VCaP (cell line): ENCODE results near the gene ALDH1A3.

Experiments used
- H3K27ac ChIP-seq: fragments of 450-650 bp; 2 replicates; pipeline ENCODE4 v1.5.1; 2017
- CTCF ChIP-seq: fragments of 450-650 bp; conservative IDR thresholded peaks from 2 replicates; pipeline ENCODE4 v1.5.1; 2017; ENCODE audit warnings: mild to moderate bottlenecking, moderate library complexity

ALDH1A3 gene

GRCh38 chr15:100919481-100920405 is 40.1 kb downstream of the ALDH1A3 start:
- TF ChIP-seq CTCF = peak; percentile 57
- H3K27ac ChIP-seq = peak overlapping the region; percentile 83; the same call in 1 of the 2 replicates

- no peak overlapping the region for H3K27ac ChIP-seq
- TF ChIP-seq CTCF = no peak
Observed at GRCh38 chr15:100920516-100921135, 41.0 kb downstream of the ALDH1A3 start.

DNA sequence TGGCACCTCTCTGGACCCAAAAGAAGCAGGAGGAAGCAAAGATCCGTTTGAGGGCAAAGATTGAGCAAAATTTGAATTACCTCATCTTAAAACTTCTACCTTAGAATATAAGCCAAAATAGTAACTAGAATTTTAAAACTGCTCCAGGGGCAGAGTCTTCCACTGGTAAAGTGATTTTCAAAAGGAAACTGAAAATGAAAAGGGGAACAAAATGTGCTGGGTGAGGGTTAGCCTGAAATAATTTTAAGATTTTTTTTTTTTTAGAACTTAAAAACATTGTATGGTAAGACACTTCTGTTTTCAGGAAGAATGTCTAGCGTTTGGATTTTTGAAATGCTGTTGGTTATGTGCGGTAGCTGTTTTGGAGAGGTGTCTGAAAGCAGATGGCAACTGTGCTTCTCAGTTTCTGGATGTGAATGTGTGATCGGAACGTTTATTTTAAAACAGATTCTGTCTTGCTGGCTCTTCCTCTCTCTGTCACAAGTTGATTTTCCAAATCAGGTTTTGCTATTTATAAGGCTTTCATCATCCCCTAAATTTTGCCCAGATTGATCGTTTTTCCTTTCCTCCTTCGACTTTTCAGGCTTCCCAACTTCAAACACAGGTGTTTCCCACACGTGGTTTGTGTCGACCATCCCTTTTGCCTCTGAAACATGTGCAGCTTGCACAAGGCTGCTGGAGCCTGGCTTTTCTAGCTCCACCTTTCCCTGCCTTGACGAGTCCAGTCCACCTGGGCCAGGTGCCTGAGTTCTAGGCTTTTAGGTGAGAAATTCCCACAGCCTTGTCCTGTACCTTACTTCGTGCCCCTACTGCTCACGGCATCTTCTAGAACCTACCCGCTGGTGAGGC is 42.8 kb downstream of the ALDH1A3 start:
- no peak overlapping the region for H3K27ac ChIP-seq
- TF ChIP-seq CTCF = no peak

DNA sequence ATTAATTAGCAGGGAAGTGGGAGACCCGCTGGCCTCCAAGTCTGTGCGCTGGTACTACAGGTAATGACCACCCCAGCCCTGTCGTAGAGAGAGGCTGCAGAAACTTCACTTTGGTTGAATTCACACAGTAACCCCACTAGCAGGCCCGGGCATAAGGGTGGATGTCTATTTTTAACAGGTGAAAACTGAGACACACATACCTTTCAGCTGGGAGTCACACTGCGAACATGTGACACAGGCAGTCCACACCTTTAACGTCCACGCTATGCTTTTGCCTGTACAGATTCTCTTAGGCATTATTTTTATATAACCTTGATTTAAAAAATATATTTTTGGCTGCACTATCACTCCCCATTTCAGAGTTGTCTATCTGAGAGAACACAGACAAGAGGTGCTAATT is 43.4 kb downstream of the ALDH1A3 start:
- no peak for TF ChIP-seq CTCF

GRCh38 chr15:100923902-100924301 is 44.3 kb downstream of the ALDH1A3 start:
- TF ChIP-seq CTCF = no peak
- no peak overlapping the region for H3K27ac ChIP-seq

More for the DNA sequence above, 43.4 kb downstream of the ALDH1A3 start:
- H3K27ac ChIP-seq = no peak overlapping the region

GRCh38 chr15:100924436-100924835 is 44.8 kb downstream of the ALDH1A3 start:
- TF ChIP-seq CTCF = no peak
- H3K27ac ChIP-seq = no peak overlapping the region

GRCh38 chr15:100925480-100925879 is 45.8 kb downstream of the ALDH1A3 start:
- no peak for TF ChIP-seq CTCF
- H3K27ac ChIP-seq = no peak overlapping the region
